HG02938 (cell line): ENCODE results near the gene LIN54.
A peak's percentile ranks its signal among the peaks of the same experiment; 100 is the strongest.
"Not testable (repeated sequence)": the region's sequence is repeated elsewhere in the genome, so short reads cannot be mapped to it uniquely, and the experiment has no call there.

Source experiments
- ATAC-seq: cut with Tn5 transposase; IDR thresholded peaks from one replicate; pipeline ENCODE4 v1.9.1; 2021; ENCODE audit warnings: mild to moderate bottlenecking, moderate library complexity; ENCODE audit not compliant: unreplicated experiment

LIN54 gene

DNA sequence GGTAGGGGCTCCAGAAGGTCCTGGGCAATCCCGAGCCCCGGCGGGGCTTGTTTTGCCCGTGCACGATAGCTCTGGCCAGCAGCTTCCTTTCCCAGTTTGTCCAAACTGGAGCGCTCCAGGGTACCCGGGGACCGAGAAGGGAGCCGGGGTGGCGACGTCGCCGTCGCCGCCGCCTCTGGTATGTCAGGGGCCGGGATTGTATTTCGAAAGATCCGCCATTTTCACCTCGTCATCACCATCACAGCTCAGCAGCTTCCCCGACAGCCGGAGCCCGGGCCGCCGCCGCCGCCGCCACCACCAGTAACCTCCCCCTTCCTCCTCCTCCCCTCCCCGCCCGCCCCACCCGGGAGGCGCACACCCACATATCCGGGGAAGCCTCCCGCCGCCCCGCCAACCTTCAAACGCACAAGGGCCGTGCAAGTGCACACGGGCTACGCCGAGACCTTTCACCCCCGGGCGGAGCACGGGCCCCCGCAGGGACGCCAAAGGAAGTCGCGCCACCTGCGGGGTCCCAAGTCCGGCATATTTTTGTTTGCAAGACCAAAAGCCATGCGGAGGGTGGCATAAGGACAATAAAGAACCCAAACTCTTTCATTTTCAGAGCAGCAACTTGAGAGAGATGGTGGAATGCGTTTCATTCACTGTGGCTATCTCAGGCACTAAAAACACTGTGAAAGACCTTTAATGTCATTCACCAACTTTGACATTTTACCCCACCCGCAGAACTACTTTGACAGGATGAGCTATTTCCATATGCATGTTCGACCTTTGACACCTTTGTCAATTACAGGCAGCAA, at the start of gene LIN54:
Gene LIN54, minus strand, starts transcription at position 302 of the 797 bp plus-strand sequence. CDS start 25,979 bp downstream, outside the sequence.
- ATAC-seq: peak; percentile 43

GRCh38 chr4:83054928-83055327, 44.3 kb upstream of the LIN54 start:
- ATAC-seq: no peak

DNA sequence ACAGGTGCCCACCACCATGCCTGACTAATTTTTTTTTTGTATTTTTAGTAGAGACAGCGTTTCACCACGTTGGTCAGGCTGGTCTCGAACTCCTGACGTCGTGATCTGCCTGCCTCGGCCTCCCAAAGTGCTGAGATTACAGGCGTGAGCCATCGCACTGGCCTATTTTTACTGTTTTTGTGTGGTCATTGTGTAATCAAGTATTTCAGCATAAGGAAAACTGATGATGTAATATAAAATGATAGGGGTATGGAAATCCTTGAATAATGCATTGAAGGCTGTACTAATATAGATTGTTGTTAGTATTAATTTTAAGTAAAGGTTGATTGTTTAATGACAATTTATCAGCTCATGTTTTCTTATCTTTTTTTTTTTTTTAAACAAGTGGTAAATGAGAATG, 38.2 kb upstream of the LIN54 start:
- ATAC-seq: not testable (repeated sequence)

DNA sequence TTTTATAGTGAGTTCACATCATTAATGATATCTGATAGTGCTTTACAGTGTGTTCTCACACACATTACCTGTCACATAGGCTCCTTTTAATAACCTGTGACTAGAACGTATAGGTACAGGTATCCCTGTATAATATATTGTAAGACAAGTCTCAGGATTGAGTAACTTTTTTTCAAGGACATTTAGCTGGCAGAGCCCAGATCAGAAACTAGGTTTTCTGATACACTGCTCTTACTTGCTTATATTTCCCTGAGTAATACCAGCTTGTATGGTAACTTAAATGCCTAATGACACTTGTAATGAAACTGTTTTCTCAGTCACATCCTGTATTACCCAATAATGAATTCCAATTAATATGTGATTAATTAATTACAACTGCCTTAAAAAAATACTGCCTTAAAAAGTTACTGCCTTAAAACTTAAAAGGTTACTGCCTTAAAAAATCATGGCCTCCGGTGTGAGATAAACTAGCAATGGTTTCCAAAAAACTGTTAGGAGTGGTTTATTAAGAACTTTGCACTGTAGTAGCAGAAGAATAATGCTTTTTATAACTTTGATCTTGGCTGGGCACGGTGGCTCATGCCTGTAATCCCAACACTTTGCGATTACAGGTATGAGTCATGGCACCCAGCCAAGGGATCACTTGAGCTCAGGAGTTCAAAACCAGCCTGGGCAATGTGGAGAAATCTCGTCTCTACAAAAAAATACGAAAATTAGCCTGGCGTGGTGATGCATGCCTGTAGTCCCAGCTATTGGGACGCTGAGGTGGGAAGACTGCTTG, 36.3 kb upstream of the LIN54 start:
- no peak for ATAC-seq

- ATAC-seq: no peak
Measured at GRCh38 chr4:83043801-83044407, 33.3 kb upstream of the LIN54 start.

DNA sequence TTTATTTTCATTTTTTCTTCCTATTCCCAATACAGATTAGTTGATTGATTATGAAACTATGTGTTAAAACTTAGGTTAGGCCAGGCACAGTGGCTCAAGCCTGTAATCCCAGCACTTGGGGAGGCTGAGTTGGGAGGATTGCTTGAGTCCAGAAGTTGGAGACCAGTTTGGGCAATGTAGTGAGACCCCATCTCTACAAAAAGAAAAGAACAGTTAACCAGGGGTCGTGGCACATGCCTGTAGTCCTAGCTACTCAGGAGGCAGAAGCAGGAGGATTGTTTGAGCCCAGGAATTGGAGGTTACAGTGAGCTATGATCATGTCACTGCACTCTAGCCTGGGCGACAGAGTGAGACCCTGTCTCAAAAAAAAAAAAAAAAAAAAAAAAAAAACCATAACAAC, 32.5 kb upstream of the LIN54 start:
- not testable (repeated sequence) for ATAC-seq

DNA sequence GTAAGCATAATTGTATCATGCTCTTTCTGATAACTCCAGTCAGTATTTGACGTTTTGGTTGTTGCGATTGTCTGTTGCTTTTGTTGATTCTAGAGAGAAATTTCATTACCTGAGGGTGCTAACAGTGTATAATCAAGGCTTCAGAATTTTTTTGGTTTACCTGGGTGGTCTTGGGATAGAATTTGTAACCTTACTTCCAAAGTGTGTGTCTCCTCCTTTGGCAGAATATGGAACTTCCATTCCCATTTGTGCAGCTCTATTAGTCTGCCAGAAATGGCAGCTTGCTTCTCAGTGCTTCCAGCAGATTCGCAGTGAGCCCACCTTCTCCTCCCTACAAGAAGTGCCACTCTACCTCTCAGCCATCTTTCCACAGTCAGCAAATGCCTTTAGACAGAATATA, 29.6 kb upstream of the LIN54 start:
- no peak for ATAC-seq

- ATAC-seq: no peak
Measured at GRCh38 chr4:83036991-83037665, 26.5 kb upstream of the LIN54 start.

- ATAC-seq: peak; percentile 98
Measured at GRCh38 chr4:83034630-83035494, 24.2 kb upstream of the LIN54 start, which contains the start of gene COPS4. Gene COPS4, plus strand, starts transcription at chr4:83035183. Its CDS starts 42 bp downstream, at chr4:83035225.

DNA sequence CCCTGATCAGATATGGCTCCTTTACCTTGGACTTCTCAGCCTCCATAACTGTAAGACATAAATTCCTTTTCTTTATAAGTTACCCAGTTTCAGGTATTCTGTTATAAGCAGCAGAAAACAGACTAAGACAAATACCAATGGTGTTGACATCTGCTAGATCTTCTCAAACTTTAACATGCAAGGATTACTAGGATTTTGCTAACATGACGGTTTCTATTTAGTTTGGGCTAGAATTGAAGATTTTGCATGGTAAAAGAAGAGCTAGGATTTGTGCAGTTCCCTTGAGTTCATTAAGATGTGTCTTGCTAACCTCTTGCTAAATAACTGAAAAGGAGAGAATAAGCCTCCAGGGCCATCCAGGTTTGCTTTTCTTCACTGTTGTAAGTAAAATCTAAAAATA, 19.1 kb upstream of the LIN54 start:
- ATAC-seq: no peak

GRCh38 chr4:83028976-83029375, 18.4 kb upstream of the LIN54 start:
- ATAC-seq: no peak

- ATAC-seq: no peak
Measured at GRCh38 chr4:83025563-83025962, 14.9 kb upstream of the LIN54 start.

DNA sequence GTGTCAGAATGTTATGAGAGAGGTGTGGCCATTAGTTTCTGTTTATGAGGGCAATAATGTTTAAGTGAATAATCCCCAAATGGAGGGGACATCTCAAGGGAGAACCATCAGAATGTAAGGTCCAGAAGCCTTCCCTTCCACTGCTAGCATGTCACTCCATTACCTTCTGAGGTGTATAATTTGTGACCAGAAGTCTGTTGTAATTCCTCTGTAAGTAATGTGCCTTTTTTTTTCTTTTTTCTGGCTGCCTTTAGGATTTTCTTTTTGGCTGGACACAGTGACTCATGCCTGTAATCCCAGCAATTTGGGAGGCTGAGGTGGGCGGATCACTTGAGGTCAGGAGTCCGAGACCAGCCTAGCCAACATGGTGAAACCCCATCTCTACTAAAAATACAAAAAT, 13.6 kb upstream of the LIN54 start:
- no peak for ATAC-seq

DNA sequence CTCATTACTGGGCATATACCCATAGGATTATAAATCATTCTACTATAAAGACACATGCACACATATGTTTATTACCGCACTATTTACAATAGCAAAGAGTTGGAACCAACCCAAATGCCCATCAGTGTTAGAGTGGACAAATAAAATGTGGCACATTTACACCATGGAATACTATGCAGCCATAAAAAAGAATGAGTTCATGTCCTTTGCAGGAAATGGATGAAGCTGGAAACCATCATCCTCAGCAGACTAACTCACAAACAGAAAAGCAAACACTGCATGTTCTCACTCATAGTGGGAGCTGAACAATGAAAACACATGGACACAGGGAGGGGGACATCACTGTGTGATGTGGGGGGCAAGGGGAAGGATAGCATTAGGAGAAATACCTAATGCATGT, 13.0 kb upstream of the LIN54 start:
- ATAC-seq: not testable (repeated sequence)

DNA sequence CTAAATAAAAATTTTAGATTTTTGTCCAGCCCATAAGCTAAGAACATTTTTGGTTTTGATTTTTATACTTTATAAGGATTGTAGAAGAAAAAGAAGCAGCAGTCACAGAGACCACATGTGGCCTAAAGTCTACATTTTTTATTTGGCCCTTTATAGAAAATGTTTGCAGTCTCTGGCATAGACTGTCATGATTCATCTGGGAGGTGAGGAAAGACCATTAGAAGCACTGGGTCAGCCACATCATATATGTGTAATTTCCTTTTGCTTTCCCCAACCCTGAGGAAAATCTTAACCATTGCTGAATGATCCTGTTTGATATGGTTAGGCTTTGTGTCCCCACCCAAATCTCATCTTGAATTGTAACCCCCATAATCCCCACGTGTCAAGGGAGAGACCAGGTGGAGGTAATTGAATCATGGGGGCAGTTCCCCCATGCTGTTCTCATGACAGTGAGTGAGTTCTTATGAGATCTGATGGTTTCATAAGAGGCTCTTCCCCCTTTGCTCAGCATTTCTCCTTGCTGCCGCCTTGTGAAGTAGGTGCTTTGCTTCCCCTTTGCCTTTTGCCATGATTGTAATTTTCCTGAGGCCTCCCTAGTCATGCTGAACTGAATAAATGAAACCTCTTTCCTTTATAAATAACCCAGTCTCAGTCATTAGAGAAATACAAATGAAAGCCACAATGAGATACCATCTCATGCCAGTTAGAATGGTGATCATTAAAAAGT, 12.3 kb upstream of the LIN54 start:
- no peak for ATAC-seq

GRCh38 chr4:83019794-83020494, 9.3 kb upstream of the LIN54 start:
- ATAC-seq: no peak

- no peak for ATAC-seq
Measured at GRCh38 chr4:83013902-83014301, 3.3 kb upstream of the LIN54 start.

- ATAC-seq: no peak
Measured at GRCh38 chr4:83013420-83013867, 2.8 kb upstream of the LIN54 start.
